Panc1 (cell line): Measurements from ENCODE around the gene ART1. TPM values are rescaled to one million over a fixed set of nuclear protein-coding genes. Genes with fewer than 3 reads are reported as not detected.

Source experiments
- ATAC-seq: fragments of 200-7000 bp; cut with Tn5 transposase; 2 replicates; pipeline ENCODE4 v1.9.1; 2020; ENCODE audit warnings: mild to moderate bottlenecking, moderate library complexity
- BruUV-seq: library from RNA; stranded (reverse); fragments of 400-500 nt; replicated peaks from 2 replicates; lab custom pipeline; 2021; lab: Mats Ljungman, UMichigan
- CTCF ChIA-PET: fragments of 300-600 bp; sonication (Branson Sonifier 250); formaldehyde crosslinking; loops from one replicate; lab custom pipeline; 2022; ENCODE audit warnings: antibody characterized with exemption; lab: Charles Lee
- POLR2A ChIA-PET: fragments of 300-600 bp; sonication (Branson Sonifier 250); formaldehyde crosslinking; loops from one replicate; lab custom pipeline; 2022; ENCODE audit warnings: antibody characterized with exemption; lab: Charles Lee
- DNase-seq: peaks from one replicate; pipeline ENCODE4 v3.0.0-alpha.2; 2010; ENCODE audit warnings: low read depth, low spot score
- H3K27ac ChIP-seq: 2 replicates; pipeline ENCODE4 v1.5.1; 2011; ENCODE audit warnings: mild to moderate bottlenecking, low read length, inconsistent platforms
- H3K27me3 ChIP-seq: fragments of 200-500 bp; sonication (Bioruptor generic); 2 replicates; pipeline ENCODE4 v1.6.0; 2014; ENCODE audit warnings: low read length, inconsistent platforms; ENCODE audit not compliant: control insufficient read depth, insufficient read depth
- H3K36me3 ChIP-seq: fragments of 200-500 bp; sonication (Bioruptor generic); 2 replicates; pipeline ENCODE4 v1.5.1; 2014; ENCODE audit warnings: inconsistent platforms, mild to moderate bottlenecking, low read length, moderate library complexity; ENCODE audit not compliant: control insufficient read depth, insufficient read depth
- H3K4me1 ChIP-seq: 2 replicates; pipeline ENCODE4 v1.5.1; 2011; ENCODE audit warnings: inconsistent platforms, mild to moderate bottlenecking, low read length, moderate library complexity; ENCODE audit not compliant: control insufficient read depth, insufficient read depth
- H3K4me3 ChIP-seq, 2 experiments: 2 replicates each; pipeline ENCODE4 v1.5.1; 2011 to 2012; ENCODE audit warnings: low read depth in 2 of 2, low read length in 2 of 2, mild to moderate bottlenecking in 2 of 2, inconsistent platforms in 1 of 2, moderate library complexity in 1 of 2
- H3K9me3 ChIP-seq: fragments of 200-500 bp; sonication (Bioruptor generic); 2 replicates; pipeline ENCODE4 v1.5.1; 2014; ENCODE audit warnings: low read depth, mild to moderate bottlenecking, inconsistent platforms, low read length, moderate library complexity; ENCODE audit not compliant: control insufficient read depth, insufficient read depth
- CTCF ChIP-seq: fragments of 450-650 bp; IDR thresholded peaks from 2 replicates; pipeline ENCODE4 v1.5.1; 2017; ENCODE audit warnings: mild to moderate bottlenecking
- POLR2AphosphoS5 ChIP-seq: IDR thresholded peaks from 2 replicates; pipeline ENCODE4 v1.6.1; 2012; ENCODE audit warnings: mild to moderate bottlenecking, low read depth, low read length, moderate library complexity
- REST ChIP-seq, 2 experiments: IDR thresholded peaks; 2 replicates each; pipeline ENCODE4 v1.6.1; 2011 to 2012; ENCODE audit warnings: low read depth in 2 of 2, control low read depth in 1 of 2, low read length in 1 of 2, mild to moderate bottlenecking in 1 of 2, moderate library complexity in 1 of 2; ENCODE audit not compliant: insufficient read depth in 1 of 2
- SIN3A ChIP-seq: IDR thresholded peaks from 2 replicates; pipeline ENCODE4 v1.6.1; 2012; ENCODE audit warnings: low read depth, mild to moderate bottlenecking, low read length, moderate library complexity, borderline replicate concordance; ENCODE audit not compliant: insufficient read depth
- TCF7L2 ChIP-seq: IDR thresholded peaks from 2 replicates; pipeline ENCODE4 v1.6.1; 2011; ENCODE audit warnings: mild to moderate bottlenecking, low read depth, low read length, inconsistent platforms
- in situ Hi-C: cut with HindIII; loops from 2 replicates; pipeline ENCODE4 v1.10.0; 2016; ENCODE audit warnings: low sequenced_read_pairs, low pct_unique_long_range_greater_than_20kb
- intact Hi-C: fragments of 100-400 bp; cut with micrococcal nuclease; formaldehyde crosslinking; loops from one replicate; pipeline ENCODE4 v1.10.0; 2022; ENCODE audit not compliant: unreplicated experiment
- total RNA-seq: library from RNA; stranded (reverse); gene quantifications from one replicate; pipeline ENCODE4 v1.2.1, GENCODE V29; 2021; ENCODE audit not compliant: unreplicated experiment

Gene ART1
- total RNA-seq, 1 experiment from 2014 or later: not detected

- Histone ChIP-seq H3K4me3 (no peak overlapping the region), H3K27ac (no peak overlapping the region), H3K4me1 (no peaks in the 10 kb centered on the region), H3K36me3 (no peaks in the 10 kb centered on the region), H3K9me3 (no peaks in the 10 kb centered on the region), H3K27me3 (no peaks in the 10 kb centered on the region)
- intact Hi-C loops: no loop called here
- in situ Hi-C loops: loop anchor here (5.0 kb wide), 1 partner anchor 51 kb away; no protein-coding TSS in a partner anchor
- BruUV-seq: no TSS peak
- ATAC-seq (no peak), DNase-seq (peak; percentile 12)
- ChIA-PET CTCF (no interaction called here), POLR2A (no interaction called here)
- no peak for TF ChIP-seq POLR2AphosphoS5
- TF ChIP-seq SIN3A: no peak
- TF ChIP-seq REST (IDR thresholded peaks at IDR 0.05; ENCODE audit: insufficient read depth in 1 of 2, low read depth in 2 of 2, low read length in 1 of 2): no peak
- no peak for TF ChIP-seq TCF7L2
- TF ChIP-seq CTCF: no peak
Observed at GRCh38 chr11:3631331-3631730, 13.6 kb upstream of the ART1 start.

GRCh38 chr11:3632070-3632660 is 12.8 kb upstream of the ART1 start:
- no peaks in the 10 kb centered on the region for H3K36me3 ChIP-seq
- ChIA-PET CTCF (no interaction called here), POLR2A (no interaction called here)
- H3K4me1 ChIP-seq: no peaks in the 10 kb centered on the region
- no peak overlapping the region for H3K4me3 ChIP-seq
- BruUV-seq: no TSS peak
- H3K27ac ChIP-seq: no peak overlapping the region
- H3K27me3 ChIP-seq: no peaks in the 10 kb centered on the region
- in situ Hi-C loops (loop anchor here (5.0 kb wide), 1 partner anchor 50 kb away; no protein-coding TSS in a partner anchor), intact Hi-C loops (no loop called here)
- no peaks in the 10 kb centered on the region for H3K9me3 ChIP-seq
- TF ChIP-seq SIN3A: no peak
- no peak for TF ChIP-seq TCF7L2
- TF ChIP-seq CTCF: no peak
- TF ChIP-seq POLR2AphosphoS5: no peak
- DNase-seq: no peak
- no peak for ATAC-seq
